Measurements from ENCODE around the gene SLC16A9.
"Not testable (repeated sequence)": the region's sequence is repeated elsewhere in the genome, so short reads cannot be mapped to it uniquely, and the experiment has no call there.

The SLC16A9 gene

GRCh38 chr10:59674215-59674836 is 35.3 kb downstream of the SLC16A9 start:
- DNase-seq (ENCODE audit: low read depth, low spot score): no peak

GRCh38 chr10:59672150-59672875 is 37.3 kb downstream of the SLC16A9 start:
- no peak for DNase-seq (ENCODE audit: low read depth, low spot score)

GRCh38 chr10:59670269-59670668 is 39.4 kb downstream of the SLC16A9 start:
- DNase-seq (ENCODE audit: low read depth, low spot score): no peak

- DNase-seq (ENCODE audit: low read depth, low spot score): no peak
These were observed 41.6 kb downstream of the SLC16A9 start for GRCh38 chr10:59668096-59668495.

GRCh38 chr10:59666310-59666709 is 43.3 kb downstream of the SLC16A9 start:
- no peak for DNase-seq (ENCODE audit: low read depth, low spot score)

- DNase-seq (ENCODE audit: low read depth, low spot score): not testable (repeated sequence)
These were observed 46.4 kb downstream of the SLC16A9 start for GRCh38 chr10:59663213-59663612.

- no peak for DNase-seq (ENCODE audit: low read depth, low spot score)
These were observed 51.9 kb downstream of the SLC16A9 start for GRCh38 chr10:59657724-59658123.

GRCh38 chr10:59655309-59655708 is 54.3 kb downstream of the SLC16A9 start:
- DNase-seq (ENCODE audit: low read depth, low spot score): no peak

GRCh38 chr10:59654007-59654406 is 55.6 kb downstream of the SLC16A9 start:
- no peak for DNase-seq (ENCODE audit: low read depth, low spot score)

- no peak for DNase-seq (ENCODE audit: low read depth, low spot score)
These were observed 57.7 kb downstream of the SLC16A9 start for GRCh38 chr10:59651902-59652301.

GRCh38 chr10:59649606-59650346 is 59.9 kb downstream of the SLC16A9 start:
- no peak for DNase-seq (ENCODE audit: low read depth, low spot score)

- no peak for DNase-seq (ENCODE audit: low read depth, low spot score)
These were observed 60.9 kb downstream of the SLC16A9 start for GRCh38 chr10:59648711-59649201.

- no peak for DNase-seq (ENCODE audit: low read depth, low spot score)
These were observed 64.8 kb downstream of the SLC16A9 start for GRCh38 chr10:59644841-59645240.

GRCh38 chr10:59641688-59642087 is 68.0 kb downstream of the SLC16A9 start:
- DNase-seq (ENCODE audit: low read depth, low spot score): not testable (repeated sequence)

- no peak for DNase-seq (ENCODE audit: low read depth, low spot score)
These were observed 74.0 kb downstream of the SLC16A9 start for GRCh38 chr10:59635502-59636290.

GRCh38 chr10:59634102-59634501 is 75.5 kb downstream of the SLC16A9 start:
- DNase-seq (ENCODE audit: low read depth, low spot score): no peak

- DNase-seq (ENCODE audit: low read depth, low spot score): no peak
These were observed 76.6 kb downstream of the SLC16A9 start for GRCh38 chr10:59633063-59633462.

- no peak for DNase-seq (ENCODE audit: low read depth, low spot score)
These were observed 77.5 kb downstream of the SLC16A9 start for GRCh38 chr10:59631882-59632807.

- no peak for DNase-seq (ENCODE audit: low read depth, low spot score)
These were observed 78.4 kb downstream of the SLC16A9 start for GRCh38 chr10:59631237-59631636.

GRCh38 chr10:59628965-59629364 is 80.7 kb downstream of the SLC16A9 start:
- no peak for DNase-seq (ENCODE audit: low read depth, low spot score)

GRCh38 chr10:59628456-59628855 is 81.2 kb downstream of the SLC16A9 start:
- DNase-seq (ENCODE audit: low read depth, low spot score): no peak
